H1 (cell line): ENCODE results near the gene SULF2. TPM values are rescaled to one million over a fixed set of nuclear protein-coding genes. Genes with fewer than 3 reads are reported as not detected.

ENCODE experiments used
- CTCF ChIA-PET: fragments of 300-600 bp; sonication (Branson Sonifier 250); formaldehyde crosslinking; loops from one replicate; lab custom pipeline; 2021; ENCODE audit not compliant: partially characterized antibody; lab: Charles Lee
- POLR2A ChIA-PET: fragments of 300-600 bp; sonication (Branson Sonifier 250); formaldehyde crosslinking; loops from one replicate; lab custom pipeline; 2021; ENCODE audit warnings: inconsistent platforms; ENCODE audit not compliant: partially characterized antibody; lab: Charles Lee
- DNase-seq, 2 experiments: peaks; one replicate each; pipeline versions ENCODE4 v3.0.0 to v3.0.0-alpha.2; 2010 to 2022; ENCODE audit warnings: low spot score in 2 of 2, low read depth in 1 of 2, mixed read lengths in 1 of 2
- FAIRE-seq: peaks from 2 replicates; lab custom pipeline; 2011; peaks lifted over from hg19 to GRCh38; lab: Jason Lieb, UNC
- H2AFZ ChIP-seq: 2 replicates; pipeline ENCODE4 v1.8.1; 2012; ENCODE audit warnings: low read length, inconsistent platforms
- H2AK5ac ChIP-seq: 2 replicates; pipeline ENCODE4 v1.6.1; 2013; ENCODE audit warnings: low read depth, low read length
- H2BK120ac ChIP-seq: replicated peaks from 2 replicates; pipeline ENCODE3; 2013; ENCODE audit warnings: low read depth, low read length, inconsistent platforms
- H2BK12ac ChIP-seq: 2 replicates; pipeline ENCODE4 v1.6.1; 2013; ENCODE audit warnings: low read depth, low read length
- H2BK15ac ChIP-seq: 2 replicates; pipeline ENCODE4 v1.6.1; 2013; ENCODE audit warnings: low read length
- H2BK20ac ChIP-seq: 2 replicates; pipeline ENCODE4 v1.6.1; 2013; ENCODE audit warnings: low read length
- H2BK5ac ChIP-seq: 2 replicates; pipeline ENCODE4 v1.6.1; 2013; ENCODE audit warnings: low read depth, low read length
- H3K14ac ChIP-seq: 2 replicates; pipeline ENCODE4 v1.6.1; 2013; ENCODE audit warnings: inconsistent platforms; ENCODE audit not compliant: insufficient read length
- H3K18ac ChIP-seq: 2 replicates; pipeline ENCODE4 v1.6.1; 2013; ENCODE audit warnings: low read length; ENCODE audit errors: extremely low read depth
- H3K23ac ChIP-seq: 2 replicates; pipeline ENCODE4 v1.6.1; 2013; ENCODE audit warnings: inconsistent platforms; ENCODE audit not compliant: insufficient read length
- H3K23me2 ChIP-seq: 2 replicates; pipeline ENCODE4 v1.6.1; 2013; ENCODE audit warnings: low read depth, low read length
- H3K27ac ChIP-seq: 2 replicates; pipeline ENCODE4 v1.6.1; 2011; ENCODE audit warnings: low read depth, low read length, inconsistent platforms
- H3K27me3 ChIP-seq, 4 experiments: replicated peaks in 1 of 4; 1 replicate in 1 of 4; 2 replicates in 3 of 4; pipeline versions ENCODE4 v1.6.1 to v1.8.1; 2011 to 2013; ENCODE audit warnings: low read length in 3 of 4, mild to moderate bottlenecking in 3 of 4, inconsistent platforms in 2 of 4, mixed read lengths in 2 of 4, moderate library complexity in 1 of 4; ENCODE audit not compliant: control insufficient read depth in 3 of 4, insufficient read depth in 3 of 4; ENCODE audit errors: extremely low read depth in 1 of 4
- H3K36me3 ChIP-seq, 4 experiments: 2 replicates each; pipeline versions ENCODE4 v1.6.1 to v1.8.1; 2011 to 2013; ENCODE audit warnings: mild to moderate bottlenecking in 4 of 4, low read length in 3 of 4, moderate library complexity in 2 of 4, control low read depth in 1 of 4, inconsistent platforms in 1 of 4; ENCODE audit not compliant: insufficient read depth in 4 of 4, control insufficient read depth in 2 of 4
- H3K4ac ChIP-seq: replicated peaks from 2 replicates; pipeline ENCODE3; 2013; ENCODE audit warnings: low read length, low read depth, mixed read lengths, inconsistent platforms; ENCODE audit not compliant: insufficient read length
- H3K4me1 ChIP-seq, 4 experiments: replicated peaks in 1 of 4; 1 replicate in 1 of 4; 2 replicates in 3 of 4; pipeline versions ENCODE4 v1.6.1 to v1.8.1; 2011 to 2013; ENCODE audit warnings: low read length in 3 of 4, inconsistent platforms in 2 of 4, mixed read lengths in 1 of 4; ENCODE audit not compliant: insufficient read depth in 4 of 4, control insufficient read depth in 3 of 4
- H3K4me2 ChIP-seq, 2 experiments: 2 replicates each; pipeline versions ENCODE4 v1.6.1 to v1.8.1; 2011 to 2013; ENCODE audit warnings: low read depth in 2 of 2, low read length in 2 of 2, control low read depth in 1 of 2, inconsistent platforms in 1 of 2, mild to moderate bottlenecking in 1 of 2; ENCODE audit not compliant: insufficient read depth in 1 of 2
- H3K4me3 ChIP-seq, 4 experiments: fragments of 200-600, 300-600 bp in 1 of 4; sonication (generic), shearing (Covaris generic), sonication (Bioruptor Twin) in 1 of 4; 2 replicates each; pipeline versions ENCODE4 v1.5.1 to v1.8.1; 2011 to 2016; ENCODE audit warnings: low read length in 4 of 4, low read depth in 3 of 4, control low read depth in 2 of 4, inconsistent platforms in 2 of 4, mild to moderate bottlenecking in 2 of 4, mixed read lengths in 1 of 4, moderate library complexity in 1 of 4; ENCODE audit not compliant: insufficient read depth in 2 of 4; ENCODE audit errors: extremely low read depth in 1 of 4
- H3K56ac ChIP-seq: replicated peaks from 2 replicates; pipeline ENCODE3; 2013; ENCODE audit warnings: low read depth, mild to moderate bottlenecking, mixed read lengths, low read length, inconsistent platforms; ENCODE audit not compliant: insufficient read length
- H3K79me1 ChIP-seq: 2 replicates; pipeline ENCODE4 v1.6.1; 2013; ENCODE audit warnings: low read depth, low read length, control low read depth
- H3K79me2 ChIP-seq, 2 experiments: 2 replicates each; pipeline versions ENCODE4 v1.6.1 to v1.8.1; 2012 to 2013; ENCODE audit warnings: low read length in 2 of 2, mild to moderate bottlenecking in 2 of 2, inconsistent platforms in 1 of 2; ENCODE audit not compliant: insufficient read depth in 2 of 2, control insufficient read depth in 1 of 2
- H3K9ac ChIP-seq, 4 experiments: replicated peaks in 1 of 4; 1 replicate in 1 of 4; 2 replicates in 3 of 4; pipeline versions ENCODE4 v1.6.1 to v1.8.1; 2011 to 2013; ENCODE audit warnings: low read depth in 3 of 4, low read length in 3 of 4, control low read depth in 2 of 4, mild to moderate bottlenecking in 2 of 4, moderate library complexity in 2 of 4, inconsistent platforms in 1 of 4; ENCODE audit errors: extremely low read depth in 1 of 4
- H3K9me3 ChIP-seq, 2 experiments: 2 replicates each; pipeline versions ENCODE4 v1.6.1 to v1.8.1; 2012 to 2013; ENCODE audit warnings: mild to moderate bottlenecking in 2 of 2, moderate library complexity in 2 of 2, control low read depth in 1 of 2, inconsistent platforms in 1 of 2, low read depth in 1 of 2, low read length in 1 of 2, mixed read lengths in 1 of 2; ENCODE audit not compliant: insufficient read depth in 2 of 2
- H4K20me1 ChIP-seq, 2 experiments: replicated peaks in 1 of 2; 2 replicates each; pipeline versions ENCODE3 to v1.8.1; 2011 to 2013; ENCODE audit warnings: inconsistent platforms in 2 of 2, low read length in 2 of 2, mild to moderate bottlenecking in 1 of 2; ENCODE audit not compliant: insufficient read depth in 2 of 2, control insufficient read depth in 1 of 2
- H4K5ac ChIP-seq: 2 replicates; pipeline ENCODE4 v1.6.1; 2013; ENCODE audit warnings: low read length, low read depth, mixed read lengths, inconsistent platforms; ENCODE audit not compliant: insufficient read length
- H4K8ac ChIP-seq: 2 replicates; pipeline ENCODE4 v1.8.0; 2013; ENCODE audit warnings: mild to moderate bottlenecking, moderate library complexity, low read length, inconsistent platforms; ENCODE audit not compliant: insufficient read depth; ENCODE audit errors: extremely low read depth
- H4K91ac ChIP-seq: replicated peaks from 2 replicates; pipeline ENCODE3; 2013; ENCODE audit warnings: low read length, mixed read lengths, inconsistent platforms; ENCODE audit not compliant: insufficient read length
- CBX8 ChIP-seq: fragments of 300-800, 300-1000 bp; sonication (generic); IDR thresholded peaks from 2 replicates; pipeline ENCODE4 v1.7.1; 2016; ENCODE audit warnings: low read depth, low read length, borderline replicate concordance
- EGR1 ChIP-seq: IDR thresholded peaks from 2 replicates; pipeline ENCODE4 v1.6.1; 2011; ENCODE audit warnings: low read depth, low read length, borderline replicate concordance
- HDAC2 ChIP-seq, 2 experiments: fragments of 300-600 bp in 1 of 2; sonication (generic) in 1 of 2; IDR thresholded peaks; 2 replicates each; pipeline ENCODE4 v1.6.1; 2011 to 2012; ENCODE audit warnings: low read depth in 2 of 2, low read length in 2 of 2, mild to moderate bottlenecking in 2 of 2, moderate library complexity in 2 of 2, borderline replicate concordance in 1 of 2, inconsistent platforms in 1 of 2
- KDM5A ChIP-seq: fragments of 200-600 bp; IDR thresholded peaks from 2 replicates; pipeline ENCODE4 v1.7.1; 2012; ENCODE audit warnings: mild to moderate bottlenecking, low read length, inconsistent platforms, mixed read lengths
- MAFK ChIP-seq: IDR thresholded peaks from 2 replicates; pipeline ENCODE4 v1.6.1; 2012; ENCODE audit warnings: low read depth, mild to moderate bottlenecking, improper control_type of control experiment, low read length
- MAX ChIP-seq: IDR thresholded peaks from 2 replicates; pipeline ENCODE4 v1.6.1; 2012; ENCODE audit warnings: inconsistent platforms
- NRF1 ChIP-seq: IDR thresholded peaks from 2 replicates; pipeline ENCODE4 v1.6.1; 2011; ENCODE audit warnings: mild to moderate bottlenecking, low read depth, low read length, improper control_type of control experiment
- RFX5 ChIP-seq: IDR thresholded peaks from 2 replicates; pipeline ENCODE4 v1.6.1; 2011; ENCODE audit warnings: low read depth, low read length, improper control_type of control experiment, borderline replicate concordance
- SP2 ChIP-seq: IDR thresholded peaks from 2 replicates; pipeline ENCODE4 v1.6.1; 2012; ENCODE audit warnings: mild to moderate bottlenecking, low read length, inconsistent platforms
- TCF12 ChIP-seq: IDR thresholded peaks from 2 replicates; pipeline ENCODE4 v1.6.1; 2011; ENCODE audit warnings: low read depth, mild to moderate bottlenecking, low read length
- YY1 ChIP-seq: IDR thresholded peaks from 2 replicates; pipeline ENCODE4 v1.6.1; 2011; ENCODE audit warnings: low read depth, mild to moderate bottlenecking, low read length
- ZNF274 ChIP-seq: IDR thresholded peaks from 2 replicates; pipeline ENCODE4 v1.7.0; 2012; ENCODE audit warnings: low read length, borderline replicate concordance; ENCODE audit errors: extremely low read depth
- WGBS, 2 experiments: shearing (Covaris generic) in 1 of 2; methylation state at CpG; one replicate each; pipeline versions ENCODE4 v1.1.6 to v1.1.7; 2013 to 2015; ENCODE audit warnings: low lambda C conversion rate in 2 of 2, mixed read lengths in 2 of 2, inconsistent platforms in 1 of 2, low coverage in 1 of 2, missing lambda C conversion rate in 1 of 2; ENCODE audit not compliant: insufficient replicate concordance in 2 of 2, insufficient coverage in 1 of 2, insufficient read length in 1 of 2; ENCODE audit errors: extremely low coverage in 1 of 2, missing lambda C conversion rate in 1 of 2; 5-methylcytosine and 5-hydroxymethylcytosine counted together
- polyA plus RNA-seq, 7 experiments: library from polyadenylated mRNA; depleted of rRNA in 3 of 7; stranded (reverse) in 5 of 7; unstranded in 2 of 7; fragments of >200 nt in 5 of 7; fragments of 200-250 nt in 2 of 7; gene quantifications; 1 replicate in 5 of 7; 2 replicates in 1 of 7; 4 replicates in 1 of 7; pipeline versions ENCODE4 v1.2.1 to v1.2.3, GENCODE V29; 2011 to 2013; ENCODE audit warnings: missing spikeins in 2 of 7, mixed read lengths in 2 of 7
- total RNA-seq: library from RNA; stranded (reverse); fragmentation: NEBNext Ultra II Directional; extraction: Animal tissue kit (Norgen Biotek cat#: 25700); gene quantifications from 2 replicates; pipeline ENCODE4 v1.2.1, GENCODE V29; 2021

SULF2 gene
- total and polyA plus RNA-seq, 2 of the 8 experiments (the other 6 are each of a cell fraction or from before 2014, with no cell fraction given): 15.7 to 28.2 TPM

- H4K8ac ChIP-seq: peak overlapping the region; percentile 47; the same call in 1 of the 2 replicates
- H3K4me3 ChIP-seq: no peak overlapping the region
- H2BK12ac ChIP-seq: no peak overlapping the region
- POLR2A ChIA-PET: interaction anchor here (0.6 to 1.2 kb wide), 4 partner anchors 11 to 957 kb away, joined by 3 to 4 read pairs (median 3); no protein-coding TSS in a partner anchor
- H2AFZ ChIP-seq: no peak overlapping the region
- no peak overlapping the region for H2BK120ac ChIP-seq
- no peak overlapping the region for H3K27ac ChIP-seq
- no peak overlapping the region for H3K14ac ChIP-seq
- H4K20me1 ChIP-seq: no peaks in the 10 kb centered on the region
- no peak overlapping the region for H3K56ac ChIP-seq
- no peak overlapping the region for H3K4me2 ChIP-seq
- H4K5ac ChIP-seq: no peak overlapping the region
- peak overlapping the region; percentile 21; the same call in 1 of the 2 replicates for H3K18ac ChIP-seq
- H3K27me3 ChIP-seq: no peaks in the 10 kb centered on the region
- H3K79me1 ChIP-seq: no peaks in the 10 kb centered on the region
- no peak overlapping the region for H2BK20ac ChIP-seq
- peaks cover 0 to 3% (median 0%) of the 10 kb centered on the region in 4 experiments; a peak in 2 of 8 replicates for H3K36me3 ChIP-seq
- H3K23ac ChIP-seq: no peak overlapping the region
- WGBS, 2 experiments: 65% methylated on average over 20 of the region's 20 CpGs; no CpG with 5 or more reads in 1 of the 2 experiments
- H2BK15ac ChIP-seq: no peak overlapping the region
- H3K9me3 ChIP-seq: no peaks in the 10 kb centered on the region
- H3K4ac ChIP-seq: no peak overlapping the region
- no peaks in the 10 kb centered on the region for H3K79me2 ChIP-seq
- H3K23me2 ChIP-seq: no peaks in the 10 kb centered on the region
- CTCF ChIA-PET: interaction anchor here (0.5 to 8.2 kb wide), 39 partner anchors 9 to 960 kb away, joined by 3 to 92 read pairs (median 4); partner anchors contain the start of gene NCOA3
- H2BK5ac ChIP-seq: no peak overlapping the region
- H4K91ac ChIP-seq: peak overlapping the region; percentile 33
- DNase-seq (peak; percentile 75 to 99), FAIRE-seq (peak; percentile 78)
- no peak overlapping the region for H2AK5ac ChIP-seq
- H3K4me1 ChIP-seq: peaks cover 0 to 4% (median 1%) of the 10 kb centered on the region in 4 experiments; a peak in 4 of 7 replicates
- no peak overlapping the region; a peak in 1 of 7 replicates for H3K9ac ChIP-seq
- TF ChIP-seq CBX8 (no peak), RFX5 (no peak), HDAC2 (IDR thresholded peaks at IDR 0.05; ENCODE audit: borderline replicate concordance in 1 of 2, low read depth in 2 of 2, low read length in 2 of 2) (no peak), ZNF274 (no peak), EGR1 (0 out of 2 replicates have a peak, but pooled peaks have one; percentile 34), YY1 (peak; percentile 46; the same call in 1 of the 2 replicates), MAX (no peak), MAFK (no peak), NRF1 (no peak), KDM5A (no peak), TCF12 (no peak), SP2 (no peak)
Measured at GRCh38 chr20:47663354-47664067, 121.8 kb downstream of the SULF2 start.
